GM23248 (cell line): ENCODE results near the gene OCSTAMP. TPM values are rescaled to one million over a fixed set of nuclear protein-coding genes. Genes with fewer than 3 reads are reported as not detected.

Experiments
- DNase-seq: peaks from one replicate; pipeline ENCODE4 v3.0.0-alpha.2; 2015
- H2AFZ ChIP-seq: fragments of 200-600 bp; sonication (generic); 2 replicates; pipeline ENCODE4 v1.6.1; 2016; ENCODE audit warnings: antibody characterized with exemption
- H3F3A ChIP-seq: fragments of 200-600 bp; sonication (generic); 2 replicates; pipeline ENCODE4 v1.6.1; 2016; ENCODE audit warnings: mild to moderate bottlenecking, antibody characterized with exemption, mixed run types; ENCODE audit not compliant: insufficient read depth
- H3K27ac ChIP-seq: fragments of 200-600 bp; sonication (generic); 2 replicates; pipeline ENCODE4 v1.5.1; 2016; ENCODE audit warnings: mild to moderate bottlenecking
- H3K27me3 ChIP-seq: fragments of 200-600 bp; sonication (generic); replicated peaks from 2 replicates; pipeline ENCODE4 v1.6.1; 2016; ENCODE audit warnings: mild to moderate bottlenecking; ENCODE audit not compliant: insufficient read depth
- H3K36me3 ChIP-seq: fragments of 200-600 bp; sonication (generic); 2 replicates; pipeline ENCODE4 v1.6.1; 2016; ENCODE audit warnings: low read depth, mild to moderate bottlenecking
- H3K4me1 ChIP-seq: fragments of 200-600 bp; sonication (generic); 2 replicates; pipeline ENCODE4 v1.6.1; 2016; ENCODE audit warnings: mild to moderate bottlenecking; ENCODE audit not compliant: insufficient read depth
- H3K4me2 ChIP-seq: fragments of 200-600 bp; sonication (generic); one replicate; pipeline ENCODE4 v1.6.1; 2016; ENCODE audit warnings: mild to moderate bottlenecking; ENCODE audit not compliant: unreplicated experiment
- H3K4me3 ChIP-seq: fragments of 200-600 bp; sonication (generic); 2 replicates; pipeline ENCODE4 v1.5.1; 2016; ENCODE audit warnings: mild to moderate bottlenecking
- H3K79me2 ChIP-seq: fragments of 200-600 bp; sonication (generic); 2 replicates; pipeline ENCODE4 v1.6.1; 2016; ENCODE audit warnings: mild to moderate bottlenecking; ENCODE audit not compliant: insufficient read depth
- H3K9ac ChIP-seq: fragments of 200-600 bp; sonication (generic); 2 replicates; pipeline ENCODE4 v1.6.1; 2016; ENCODE audit warnings: mild to moderate bottlenecking
- H3K9me2 ChIP-seq: fragments of 200-600 bp; sonication (generic); 2 replicates; pipeline ENCODE4 v1.6.1; 2016; ENCODE audit warnings: mixed run types, mild to moderate bottlenecking, moderate library complexity; ENCODE audit not compliant: insufficient read depth
- H3K9me3 ChIP-seq: fragments of 200-600 bp; sonication (generic); one replicate; pipeline ENCODE4 v1.6.1; 2017; ENCODE audit warnings: low read depth
- H4K20me1 ChIP-seq: fragments of 200-600 bp; sonication (generic); 2 replicates; pipeline ENCODE4 v1.6.0; 2016; ENCODE audit not compliant: insufficient read depth
- EZH2 ChIP-seq: fragments of 200-600 bp; sonication (generic); IDR thresholded peaks from 2 replicates; pipeline ENCODE4 v1.6.1; 2018; ENCODE audit warnings: antibody characterized with exemption, mild to moderate bottlenecking; ENCODE audit not compliant: insufficient read depth, poor library complexity, severe bottlenecking
- EZH2phosphoT487 ChIP-seq: fragments of 200-600 bp; sonication (generic); IDR thresholded peaks from 2 replicates; pipeline ENCODE4 v1.6.1; 2018; ENCODE audit warnings: antibody characterized with exemption, moderate library complexity, mild to moderate bottlenecking, low read depth; ENCODE audit not compliant: insufficient read depth
- WGBS, 2 experiments: methylation state at CpG; one replicate each; pipeline ENCODE4 v1.1.6; 2015 to 2017; ENCODE audit warnings: low lambda C conversion rate in 2 of 2, low coverage in 1 of 2; ENCODE audit errors: missing lambda C conversion rate in 2 of 2; 5-methylcytosine and 5-hydroxymethylcytosine counted together
- in situ Hi-C: fragments of 300-500 bp; cut with MboI; formaldehyde crosslinking; loops from 2 replicates; pipeline ENCODE4 v1.15.0; 2020
- polyA plus RNA-seq: library from polyadenylated mRNA; unstranded; fragments of >200 nt; fragmentation: Nextera tagmentation; extraction: Ambion mirVana; gene quantifications from 2 replicates; pipeline ENCODE4 v1.2.1, GENCODE V29; 2016
- total RNA-seq: library from RNA; depleted of rRNA; stranded (reverse); fragments of >200 nt; shearing (Covaris generic); gene quantifications from 2 replicates; pipeline ENCODE4 v1.2.3, GENCODE V29; 2014

OCSTAMP gene
- total and polyA plus RNA-seq, 2 experiments from 2014 or later = not detected

GRCh38 chr20:46549188-46549972 is 1.1 kb downstream of the OCSTAMP start:
- H3K27ac ChIP-seq = no peak overlapping the region
- no peaks in the 10 kb centered on the region for H3K9me2 ChIP-seq
- no peak for DNase-seq
- H2AFZ ChIP-seq = no peak overlapping the region
- H3K27me3 ChIP-seq = no peaks in the 10 kb centered on the region
- H3K9ac ChIP-seq = no peak overlapping the region
- no peaks in the 10 kb centered on the region for H3F3A ChIP-seq
- no peaks in the 10 kb centered on the region for H4K20me1 ChIP-seq
- no peaks in the 10 kb centered on the region for H3K4me1 ChIP-seq
- WGBS, 2 experiments = 71 to 87% methylated on average over 4 of the region's 4 CpGs
- no peaks in the 10 kb centered on the region for H3K79me2 ChIP-seq
- no peak for TF ChIP-seq EZH2
- no peak for TF ChIP-seq EZH2phosphoT487
- in situ Hi-C loops = no loop called here
- no peak overlapping the region for H3K4me2 ChIP-seq
- no peaks in the 10 kb centered on the region for H3K9me3 ChIP-seq
- H3K36me3 ChIP-seq = no peaks in the 10 kb centered on the region
- no peak overlapping the region for H3K4me3 ChIP-seq

DNA sequence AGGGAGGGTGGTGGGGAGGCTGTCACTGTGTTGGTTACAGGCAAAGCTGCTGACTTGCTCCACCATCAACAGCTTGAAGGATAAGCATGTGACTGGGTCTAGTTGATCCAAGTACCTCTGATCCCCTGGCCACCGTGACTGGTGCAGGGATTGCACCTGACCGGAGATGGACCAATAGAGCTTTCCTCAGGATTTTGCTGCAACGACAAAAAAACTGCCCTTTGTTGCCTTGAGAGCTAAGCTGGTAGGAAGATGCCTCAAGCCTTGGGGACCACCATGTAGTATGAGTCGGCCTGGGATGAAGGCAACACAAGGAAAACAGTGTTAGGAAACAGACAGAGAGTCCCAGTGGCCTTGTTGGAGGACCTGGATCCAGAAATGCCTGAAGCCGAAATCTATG is 1.8 kb downstream of the OCSTAMP start:
- Histone ChIP-seq H3K27me3 (no peaks in the 10 kb centered on the region), H3K36me3 (no peaks in the 10 kb centered on the region), H3K9me3 (no peaks in the 10 kb centered on the region), H3F3A (no peaks in the 10 kb centered on the region), H2AFZ (no peak overlapping the region), H3K4me2 (no peak overlapping the region), H3K27ac (no peak overlapping the region), H3K9me2 (no peaks in the 10 kb centered on the region), H4K20me1 (no peaks in the 10 kb centered on the region), H3K4me3 (no peak overlapping the region), H3K9ac (no peak overlapping the region), H3K79me2 (no peaks in the 10 kb centered on the region), H3K4me1 (no peaks in the 10 kb centered on the region)
- in situ Hi-C loops = no loop called here
- 41 to 43% methylated on average over 5 of the region's 5 CpGs for WGBS, 2 experiments
- TF ChIP-seq EZH2phosphoT487 = no peak
- no peak for TF ChIP-seq EZH2
- no peak for DNase-seq

- 56 to 61% methylated on average over 6 of the region's 6 CpGs for WGBS, 2 experiments
- H4K20me1 ChIP-seq = no peaks in the 10 kb centered on the region
- no peaks in the 10 kb centered on the region for H3K9me3 ChIP-seq
- TF ChIP-seq EZH2phosphoT487 (no peak), EZH2 (no peak)
- H3K27me3 ChIP-seq = no peaks in the 10 kb centered on the region
- no peak overlapping the region for H3K4me3 ChIP-seq
- no peaks in the 10 kb centered on the region for H3K9me2 ChIP-seq
- no peak overlapping the region for H2AFZ ChIP-seq
- DNase-seq = no peak
- in situ Hi-C loops = no loop called here
- H3K4me1 ChIP-seq = no peaks in the 10 kb centered on the region
- no peak overlapping the region for H3K4me2 ChIP-seq
- no peaks in the 10 kb centered on the region for H3K36me3 ChIP-seq
- H3K27ac ChIP-seq = no peak overlapping the region
- H3K79me2 ChIP-seq = no peaks in the 10 kb centered on the region
- no peak overlapping the region for H3K9ac ChIP-seq
- no peaks in the 10 kb centered on the region for H3F3A ChIP-seq
Observed at GRCh38 chr20:46547995-46548394, 2.5 kb downstream of the OCSTAMP start.

DNA sequence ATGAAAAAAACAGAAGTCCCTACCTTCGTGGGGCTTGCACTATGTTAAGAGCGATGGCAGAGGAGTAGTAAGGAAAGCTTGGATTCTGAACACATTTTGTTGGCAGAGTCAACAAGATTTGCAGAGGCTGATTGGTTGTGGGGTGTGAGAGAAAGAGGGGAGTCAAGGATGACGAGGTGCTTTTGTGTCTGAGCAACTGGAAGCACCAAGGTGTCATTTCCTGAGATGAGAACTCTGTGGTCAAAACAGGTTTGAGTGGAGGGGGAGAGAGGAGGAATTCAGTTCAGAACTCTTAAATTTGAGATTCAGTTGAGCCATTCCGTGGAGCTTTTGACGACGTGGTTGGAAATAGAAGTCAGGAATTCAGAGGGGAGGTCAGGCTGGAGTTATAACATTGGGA is 3.5 kb downstream of the OCSTAMP start:
- H4K20me1 ChIP-seq = no peaks in the 10 kb centered on the region
- H3F3A ChIP-seq = no peaks in the 10 kb centered on the region
- H3K9me3 ChIP-seq = no peaks in the 10 kb centered on the region
- no peaks in the 10 kb centered on the region for H3K4me1 ChIP-seq
- H3K27ac ChIP-seq = no peak overlapping the region
- in situ Hi-C loops = no loop called here
- H3K4me3 ChIP-seq = no peak overlapping the region
- H2AFZ ChIP-seq = no peak overlapping the region
- TF ChIP-seq EZH2 (no peak), EZH2phosphoT487 (no peak)
- H3K9me2 ChIP-seq = no peaks in the 10 kb centered on the region
- no peak overlapping the region for H3K9ac ChIP-seq
- no peak for DNase-seq
- no peaks in the 10 kb centered on the region for H3K36me3 ChIP-seq
- WGBS, 2 experiments = 37 to 50% methylated on average over 6 of the region's 6 CpGs
- H3K79me2 ChIP-seq = no peaks in the 10 kb centered on the region
- no peak overlapping the region for H3K4me2 ChIP-seq
- H3K27me3 ChIP-seq = no peaks in the 10 kb centered on the region

- Histone ChIP-seq H3K27ac (no peak overlapping the region), H3K4me3 (no peak overlapping the region), H3K36me3 (no peaks in the 10 kb centered on the region), H3K4me1 (no peaks in the 10 kb centered on the region), H3K9ac (no peak overlapping the region), H3K9me2 (no peaks in the 10 kb centered on the region), H3K79me2 (no peaks in the 10 kb centered on the region), H3K27me3 (no peaks in the 10 kb centered on the region), H3K9me3 (no peaks in the 10 kb centered on the region), H2AFZ (no peak overlapping the region), H4K20me1 (no peaks in the 10 kb centered on the region), H3F3A (no peaks in the 10 kb centered on the region), H3K4me2 (no peak overlapping the region)
- 60 to 65% methylated on average over 3 of the region's 3 CpGs for WGBS, 2 experiments
- no peak for DNase-seq
- in situ Hi-C loops = no loop called here
- TF ChIP-seq EZH2phosphoT487 (no peak), EZH2 (no peak)
Observed at GRCh38 chr20:46546298-46546697, 4.2 kb downstream of the OCSTAMP start.
